Activated naive CD4-positive, alpha-beta T cell (primary cell): ENCODE results near the gene OBP2B.
A peak's percentile ranks its signal among the peaks of the same experiment; 100 is the strongest.

Source experiments
- DNase-seq, 4 experiments: peaks; one replicate each; lab custom pipeline; 2025; lab: John Stamatoyannopoulos, UW

OBP2B gene

DNA sequence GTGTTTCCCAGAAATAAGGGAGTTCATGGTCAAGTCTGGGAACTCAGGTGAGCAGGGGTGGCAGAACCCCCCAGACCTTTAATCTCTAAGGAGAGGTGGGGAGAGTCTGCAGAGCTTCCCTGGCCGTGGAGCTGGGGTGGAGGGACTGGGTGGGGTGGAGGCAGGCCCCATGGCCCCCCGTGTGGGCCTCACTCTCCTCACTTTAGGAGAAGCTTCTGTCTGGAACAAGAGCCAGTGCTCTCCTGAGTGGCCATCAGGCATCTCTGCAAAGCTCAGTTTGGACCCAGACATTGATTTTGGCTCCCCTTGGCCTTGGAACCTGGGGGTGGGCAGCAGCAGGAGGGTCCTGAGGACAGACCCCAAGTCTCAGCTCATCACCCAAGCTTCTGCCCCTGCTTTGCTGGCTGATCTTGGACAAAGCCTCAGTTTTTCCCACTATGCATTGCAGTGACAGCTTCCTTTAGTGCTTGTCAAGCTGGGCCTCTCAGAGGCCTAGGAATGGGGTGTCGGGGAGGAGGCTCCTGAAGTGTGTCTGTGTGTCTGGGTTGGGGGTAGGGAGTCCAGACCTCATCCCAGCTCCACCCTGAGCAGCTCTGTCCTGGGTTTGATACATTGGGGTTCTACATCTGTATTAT, 41.8 kb downstream of the OBP2B start:
- DNase-seq: no peak

DNA sequence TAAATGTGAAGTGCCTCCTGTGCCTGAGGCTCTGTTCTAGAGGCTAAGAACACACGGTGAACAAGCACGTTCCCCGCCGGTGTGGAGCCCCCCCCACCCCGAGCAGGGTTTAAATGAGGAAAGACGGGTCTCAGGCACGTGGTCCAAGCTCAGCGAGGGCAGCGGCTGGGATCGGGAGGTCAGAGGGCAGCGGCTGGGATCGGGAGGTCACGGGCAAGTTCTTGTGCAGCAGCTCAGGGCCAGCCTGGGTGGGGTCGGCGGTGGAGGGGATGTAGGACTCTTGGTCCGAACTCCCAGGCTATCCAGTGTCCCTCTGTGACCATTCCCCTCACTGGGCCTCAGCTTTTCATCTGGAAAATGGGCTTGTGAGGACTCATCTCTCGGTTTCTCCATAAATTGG, 42.7 kb downstream of the OBP2B start:
- no peak for DNase-seq

DNA sequence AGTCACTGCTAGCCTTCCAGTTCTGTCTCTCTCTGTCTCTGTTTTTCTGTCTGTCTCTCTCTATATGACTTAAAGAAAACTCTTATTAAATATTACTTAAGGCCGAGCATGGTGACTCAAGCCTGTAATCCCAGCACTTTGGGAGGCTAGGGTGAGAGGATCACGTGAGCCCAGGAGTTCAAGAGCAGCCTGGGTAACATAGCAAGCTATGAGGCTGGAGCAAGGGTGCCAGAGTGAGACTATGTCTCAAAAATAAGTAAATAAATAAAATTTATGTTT, 43.7 kb downstream of the OBP2B start:
- no peak for DNase-seq

DNA sequence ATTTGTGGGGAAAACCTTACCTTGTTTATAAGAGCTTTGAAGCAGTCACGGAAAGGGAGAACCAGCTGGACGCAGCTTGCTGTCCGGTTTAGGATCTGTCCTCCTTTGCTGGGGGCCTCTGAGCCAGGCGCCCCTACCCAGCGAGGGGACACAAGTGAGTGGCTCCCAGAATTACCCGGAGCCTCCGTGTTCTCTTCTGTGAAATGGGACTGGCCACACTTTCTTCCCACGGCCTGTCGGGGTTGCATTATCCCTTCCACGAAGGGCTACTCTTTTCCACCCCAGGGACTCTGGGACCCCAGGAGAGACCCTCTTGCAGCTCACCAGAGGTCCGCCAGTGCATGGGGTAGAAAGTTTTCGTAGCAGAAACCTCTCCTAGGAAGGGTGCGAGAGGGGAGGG, 44.9 kb downstream of the OBP2B start:
- no peak for DNase-seq

DNA sequence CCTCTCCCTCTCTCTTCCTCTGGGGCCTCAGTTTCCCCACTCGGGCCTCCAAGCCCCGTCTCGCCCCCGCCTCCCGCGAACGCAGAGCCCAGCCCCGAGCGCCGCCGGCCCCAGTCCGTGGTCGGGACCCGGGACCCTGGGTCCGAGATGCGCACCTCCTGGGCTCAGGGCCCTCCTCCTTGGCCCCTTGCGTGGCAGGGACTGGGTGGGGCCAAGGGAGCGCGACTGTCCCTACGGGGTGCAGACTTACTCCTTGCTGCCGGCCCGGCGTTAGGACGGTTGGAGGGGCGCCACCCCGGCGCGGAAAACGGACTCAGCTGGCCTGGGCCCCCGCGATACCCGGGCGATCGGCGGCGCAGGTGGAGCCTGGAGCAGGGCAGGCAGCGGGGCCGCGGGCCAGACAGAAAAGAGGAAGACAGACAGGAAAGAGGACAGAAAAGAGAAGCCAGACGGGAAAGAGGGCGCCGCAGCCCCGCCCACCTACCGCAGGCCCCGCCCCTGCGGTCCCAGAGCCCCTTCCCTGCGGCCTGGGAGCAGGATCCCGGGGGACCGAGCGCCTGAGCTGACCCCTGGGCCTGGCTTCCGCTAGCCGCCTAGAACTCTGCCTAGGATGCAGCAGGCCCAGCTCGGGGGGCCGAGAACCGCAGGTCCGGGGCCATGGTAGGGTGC, 45.4 kb downstream of the OBP2B start, which contains the start of gene GBGT1:
GBGT1 (minus strand) TSS at position 411 of the 669 bp plus-strand sequence. CDS start 1,502 bp downstream, outside the sequence.
- peak in 1 of 4 experiments; percentile 24 for DNase-seq

DNA sequence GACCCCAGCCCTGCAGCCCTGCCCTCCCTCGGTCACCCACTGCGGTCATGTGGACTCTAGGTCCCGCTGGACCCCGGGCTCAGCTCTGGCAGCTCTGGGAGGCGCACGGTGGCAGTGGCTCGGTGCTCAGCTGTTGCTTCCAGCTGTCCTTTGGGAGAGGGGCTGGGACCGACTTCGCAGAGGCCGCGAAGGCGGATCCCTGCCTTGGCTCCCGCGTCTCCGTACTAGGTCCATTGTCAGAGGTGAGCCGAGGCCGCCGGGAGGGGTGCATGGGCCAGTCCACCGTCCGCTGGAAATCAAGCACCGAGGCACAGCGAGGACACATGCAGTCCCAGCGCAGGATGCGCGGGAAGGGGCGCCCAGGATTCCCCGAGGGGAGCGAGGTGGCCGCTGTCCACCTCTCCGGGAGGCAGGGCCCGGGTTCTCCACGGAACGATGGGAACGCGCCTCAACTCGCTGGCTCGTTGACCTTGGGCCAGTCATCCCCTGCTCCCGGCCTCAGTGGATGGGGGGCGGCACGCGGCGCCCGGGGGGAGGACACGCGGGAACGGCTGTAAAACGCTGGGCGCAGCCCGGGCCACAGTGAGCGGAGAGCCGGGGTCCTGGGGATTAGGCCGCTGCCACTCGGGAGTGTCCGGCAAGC, 46.1 kb downstream of the OBP2B start:
- no peak for DNase-seq

DNA sequence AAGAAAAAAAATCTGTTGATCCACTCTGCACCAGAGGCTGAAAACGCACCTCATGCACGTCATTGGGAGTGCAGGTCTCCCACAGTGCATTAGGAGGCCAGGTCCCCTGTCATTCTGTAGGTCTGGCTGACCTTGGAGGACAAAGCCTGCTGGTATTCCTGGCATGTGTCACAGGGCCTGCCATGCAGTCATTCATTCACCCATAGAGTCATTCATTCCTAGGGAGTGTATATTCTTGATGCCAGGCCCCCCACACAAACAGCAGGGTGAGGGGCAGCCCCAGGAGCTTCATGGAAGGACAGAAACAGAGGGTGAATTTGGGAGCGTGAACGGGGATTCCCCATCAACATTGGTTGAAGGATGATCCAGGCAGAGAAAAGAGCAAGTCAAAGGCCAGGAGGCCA, 47.5 kb downstream of the OBP2B start:
- no peak for DNase-seq

DNA sequence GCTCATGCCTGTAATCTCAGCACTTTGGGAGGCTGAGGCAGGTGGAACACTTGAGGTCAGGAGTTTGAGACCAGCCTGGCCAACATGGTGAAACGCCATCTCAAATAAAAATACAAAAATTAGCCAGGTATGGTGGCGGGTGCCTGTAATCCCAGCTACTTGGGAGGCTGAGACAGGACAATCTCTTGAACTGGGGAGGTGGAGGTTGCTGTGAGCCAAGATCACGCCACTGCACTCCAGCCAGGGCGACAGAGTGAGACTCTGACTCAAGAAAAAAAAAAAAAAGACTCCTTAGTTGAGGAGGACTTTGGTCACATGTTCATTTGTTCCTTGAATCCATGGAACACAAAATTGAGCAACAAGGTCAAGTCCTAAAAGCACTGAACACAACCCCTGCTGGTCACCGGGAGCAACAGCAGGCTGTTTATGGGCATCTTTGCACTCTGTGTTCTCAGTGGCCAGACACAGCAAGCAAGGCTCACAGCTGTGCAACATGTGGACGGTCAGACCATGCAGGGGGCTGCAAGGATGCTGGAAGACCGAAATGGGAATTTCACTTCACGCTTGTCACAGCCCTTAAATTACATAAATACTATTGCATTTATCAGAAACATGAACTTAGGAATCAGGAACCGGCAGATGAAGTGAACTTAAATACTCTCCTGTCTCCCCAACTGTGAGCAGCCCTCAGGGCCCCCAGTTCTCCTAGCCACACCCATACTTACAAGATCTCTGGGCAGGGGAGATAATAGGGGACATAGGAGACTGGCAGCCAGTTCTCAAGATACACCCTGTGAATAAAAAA, 48.1 kb downstream of the OBP2B start:
- DNase-seq: no peak

DNA sequence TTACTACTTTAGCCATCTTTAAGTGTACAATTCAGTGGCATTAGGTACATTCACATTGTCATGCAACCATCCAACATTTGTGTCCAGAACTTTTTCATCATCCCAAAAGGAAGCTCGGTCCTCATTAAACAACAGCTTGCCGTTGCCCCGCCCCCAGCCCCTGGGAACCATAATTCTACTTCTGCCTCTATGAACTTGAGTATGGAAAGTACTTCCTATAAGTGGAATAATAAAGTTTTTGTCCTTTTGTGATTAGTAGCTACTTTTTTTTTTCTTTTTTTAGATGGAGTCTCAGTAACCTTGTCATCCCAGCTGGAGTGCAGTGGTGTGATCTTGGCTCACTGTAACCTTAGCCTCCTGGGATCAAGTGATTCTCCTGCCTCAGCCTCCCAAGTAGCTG, 50.4 kb downstream of the OBP2B start:
- DNase-seq: no peak
